Endothelial cell of umbilical vein (primary cell): ENCODE measurements around the gene PGLYRP1. TPM values are rescaled to one million over a fixed set of nuclear protein-coding genes. Genes with fewer than 3 reads are reported as not detected.

Experiments used
- BruUV-seq: library from RNA; stranded (reverse); fragments of 400-500 nt; replicated peaks from 2 replicates; lab custom pipeline; 2021; lab: Mats Ljungman, UMichigan
- CTCF ChIA-PET: fragments of 300-600, 350-600 bp; sonication (Branson Sonifier 250); formaldehyde crosslinking; loops from one replicate; lab custom pipeline; 2021; ENCODE audit warnings: antibody characterized with exemption, inconsistent platforms; lab: Charles Lee
- POLR2A ChIA-PET: fragments of 300-600, 350-600 bp; sonication (Branson Sonifier 250); formaldehyde crosslinking; loops from one replicate; lab custom pipeline; 2021; ENCODE audit warnings: antibody characterized with exemption, inconsistent platforms; lab: Charles Lee
- DNase-seq: peaks from one replicate; pipeline ENCODE4 v3.0.0-alpha.2; 2011; ENCODE audit warnings: low read depth, low spot score
- FAIRE-seq: peaks from 2 replicates; lab custom pipeline; 2011; peaks lifted over from hg19 to GRCh38; lab: Jason Lieb, UNC
- H2AFZ ChIP-seq: 2 replicates; pipeline ENCODE4 v1.6.0; 2012; ENCODE audit warnings: low read depth, low read length, control low read depth, inconsistent platforms
- H3K27ac ChIP-seq: 2 replicates; pipeline ENCODE4 v1.5.1; 2011; ENCODE audit warnings: low read depth, mild to moderate bottlenecking, control low read depth, low read length, moderate library complexity; ENCODE audit not compliant: insufficient read depth
- H3K27me3 ChIP-seq, 2 experiments: 2 replicates each; pipeline versions ENCODE4 v1.6.0 to v1.6.1; 2011; ENCODE audit warnings: low read length in 2 of 2, mixed read lengths in 1 of 2; ENCODE audit not compliant: control insufficient read depth in 2 of 2, insufficient read depth in 2 of 2
- H3K36me3 ChIP-seq, 2 experiments: 2 replicates in 1 of 2; 3 replicates in 1 of 2; pipeline ENCODE4 v1.5.1; 2011; ENCODE audit warnings: low read length in 2 of 2, mild to moderate bottlenecking in 1 of 2, moderate library complexity in 1 of 2; ENCODE audit not compliant: control insufficient read depth in 2 of 2, insufficient read depth in 2 of 2; ENCODE audit errors: extremely low read depth in 1 of 2
- H3K4me1 ChIP-seq: 3 replicates; pipeline ENCODE4 v1.5.1; 2011; ENCODE audit warnings: mild to moderate bottlenecking, low read length; ENCODE audit not compliant: control insufficient read depth, insufficient read depth; ENCODE audit errors: extremely low read depth
- H3K4me2 ChIP-seq: 2 replicates; pipeline ENCODE4 v1.6.1; 2011; ENCODE audit warnings: low read length, control low read depth, mixed read lengths; ENCODE audit not compliant: insufficient read depth
- H3K4me3 ChIP-seq, 3 experiments: fragments of 200-600 bp in 1 of 3; sonication (generic), shearing (Covaris generic) in 1 of 3; replicated peaks in 1 of 3; 2 replicates each; pipeline ENCODE4 v1.5.1; 2011 to 2016; ENCODE audit warnings: control low read depth in 3 of 3, low read length in 3 of 3, mild to moderate bottlenecking in 2 of 3, inconsistent platforms in 1 of 3, low read depth in 1 of 3, moderate library complexity in 1 of 3; ENCODE audit not compliant: insufficient read depth in 1 of 3
- H3K79me2 ChIP-seq: 2 replicates; pipeline ENCODE4 v1.6.0; 2012; ENCODE audit warnings: low read length, inconsistent platforms; ENCODE audit not compliant: control insufficient read depth, insufficient read depth
- H3K9ac ChIP-seq: replicated peaks from 2 replicates; pipeline ENCODE3; 2011; ENCODE audit warnings: low read length, control low read depth; ENCODE audit not compliant: insufficient read depth; ENCODE audit errors: extremely low read depth
- H3K9me1 ChIP-seq: replicated peaks from 3 replicates; pipeline ENCODE4 v1.6.0; 2011; ENCODE audit warnings: mild to moderate bottlenecking, low read length; ENCODE audit not compliant: control insufficient read depth, insufficient read depth; ENCODE audit errors: extremely low read depth
- H3K9me3 ChIP-seq: replicated peaks from 2 replicates; pipeline ENCODE4 v1.5.1; 2012; ENCODE audit warnings: low read length, inconsistent platforms; ENCODE audit not compliant: control insufficient read depth, insufficient read depth
- H4K20me1 ChIP-seq: replicated peaks from 2 replicates; pipeline ENCODE3; 2011; ENCODE audit warnings: mild to moderate bottlenecking, low read length; ENCODE audit not compliant: control insufficient read depth, insufficient read depth; ENCODE audit errors: extremely low read depth
- POLR2A ChIP-seq: IDR thresholded peaks from 2 replicates; pipeline ENCODE4 v1.6.1; 2012; ENCODE audit warnings: low read depth, mild to moderate bottlenecking, control low read depth, low read length
- dilution Hi-C: fragments of 300-500 bp; cut with MboI; formaldehyde crosslinking; loops from one replicate; pipeline ENCODE4 v1.15.0; 2019; ENCODE audit warnings: low sequenced_read_pairs; ENCODE audit not compliant: extremely low pct_ligation_motif_present
- intact Hi-C: fragments of 100-400 bp; cut with micrococcal nuclease; formaldehyde crosslinking; loops from one replicate; pipeline ENCODE4 v1.10.0; 2022
- microRNA counts: library from miRNA; unstranded; fragments of <30 nt; microRNA quantifications from one replicate; lab custom pipeline; 2016
- microRNA-seq: library from miRNA; unstranded; fragments of <30 nt; microRNA quantifications from one replicate; pipeline ENCODE4 v1.2.0, GENCODE V29; 2021; ENCODE audit warnings: borderline number of aligned reads, borderline replicate concordance
- polyA plus RNA-seq, 4 experiments: library from polyadenylated mRNA; depleted of rRNA in 3 of 4; stranded (reverse) in 3 of 4; unstranded in 1 of 4; fragments of >200 nt; gene quantifications; 2 replicates each; pipeline versions ENCODE4 v1.2.1 to v1.2.3, GENCODE V29; 2011 to 2012; ENCODE audit warnings: missing spikeins in 1 of 4
- small RNA-seq: library from RNA; depleted of rRNA; stranded (forward); fragments of <200 nt; gene quantifications from one replicate; pipeline ENCODE3, GENCODE V24; 2012; ENCODE audit warnings: low replicate concordance, low read depth; ENCODE audit not compliant: insufficient read depth, insufficient read length
- total RNA-seq: library from RNA; stranded (reverse); gene quantifications from 2 replicates; pipeline ENCODE4 v1.2.3, GENCODE V29; 2021
- TF ChIP-seq, protein P1 (sequence below): IDR thresholded peaks from 2 replicates; pipeline ENCODE4 v1.6.1; 2011; ENCODE audit not compliant: insufficient read depth, insufficient read length
- TF ChIP-seq, protein P2 (sequence below), 2 donors: IDR thresholded peaks; 1 replicate in 1 of 2; 2 replicates in 1 of 2; pipeline ENCODE4 v1.5.1; 2011; ENCODE audit warnings: low read length in 2 of 2, mild to moderate bottlenecking in 2 of 2, moderate library complexity in 2 of 2, control low read depth in 1 of 2, inconsistent platforms in 1 of 2, low read depth in 1 of 2; ENCODE audit not compliant: insufficient read depth in 1 of 2; ENCODE audit errors: extremely low read depth in 1 of 2

Gene PGLYRP1
- total and polyA plus RNA-seq, 2 donors (not counting 3 experiments of a cell fraction or from before 2014, with no cell fraction given): not detected

DNA sequence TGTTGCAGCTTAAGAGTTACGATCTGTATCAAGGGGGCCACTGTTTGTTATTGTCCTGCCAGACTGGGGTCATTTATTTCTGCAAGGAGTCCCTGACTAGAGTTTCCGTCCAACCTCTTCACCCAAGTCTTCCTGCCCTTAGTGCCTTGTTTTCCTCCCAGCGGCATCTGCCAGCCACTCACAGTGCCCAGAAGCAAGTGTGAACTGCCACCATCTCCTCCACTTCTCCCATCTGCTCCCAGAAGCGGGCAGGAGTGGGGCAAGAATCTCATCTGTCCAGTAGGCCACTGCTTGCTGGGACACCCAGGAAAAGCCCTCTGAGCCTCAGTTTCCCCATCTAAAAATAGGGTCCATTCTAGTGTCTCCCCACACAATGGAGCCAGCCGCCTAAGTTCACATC is 53.2 kb downstream of the PGLYRP1 start:
- Histone ChIP-seq H3K9me3 (no peaks in the 10 kb centered on the region), H4K20me1 (no peaks in the 10 kb centered on the region), H3K27ac (no peak overlapping the region), H3K36me3 (peaks cover 0 to 7% of the 10 kb centered on the region in 2 experiments), H3K9me1 (no peaks in the 10 kb centered on the region), H3K4me2 (no peak overlapping the region), H2AFZ (no peak overlapping the region), H3K79me2 (peaks cover 9% of the 10 kb centered on the region), H3K4me3 (no peak overlapping the region), H3K27me3 (no peaks in the 10 kb centered on the region), H3K9ac (no peak overlapping the region), H3K4me1 (peaks cover 23% of the 10 kb centered on the region)
- DNase-seq (no peak), FAIRE-seq (no peak)
- TF ChIP-seq, protein P1, sequence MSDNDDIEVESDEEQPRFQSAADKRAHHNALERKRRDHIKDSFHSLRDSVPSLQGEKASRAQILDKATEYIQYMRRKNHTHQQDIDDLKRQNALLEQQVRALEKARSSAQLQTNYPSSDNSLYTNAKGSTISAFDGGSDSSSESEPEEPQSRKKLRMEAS: no peak
- TF ChIP-seq, protein P2, sequence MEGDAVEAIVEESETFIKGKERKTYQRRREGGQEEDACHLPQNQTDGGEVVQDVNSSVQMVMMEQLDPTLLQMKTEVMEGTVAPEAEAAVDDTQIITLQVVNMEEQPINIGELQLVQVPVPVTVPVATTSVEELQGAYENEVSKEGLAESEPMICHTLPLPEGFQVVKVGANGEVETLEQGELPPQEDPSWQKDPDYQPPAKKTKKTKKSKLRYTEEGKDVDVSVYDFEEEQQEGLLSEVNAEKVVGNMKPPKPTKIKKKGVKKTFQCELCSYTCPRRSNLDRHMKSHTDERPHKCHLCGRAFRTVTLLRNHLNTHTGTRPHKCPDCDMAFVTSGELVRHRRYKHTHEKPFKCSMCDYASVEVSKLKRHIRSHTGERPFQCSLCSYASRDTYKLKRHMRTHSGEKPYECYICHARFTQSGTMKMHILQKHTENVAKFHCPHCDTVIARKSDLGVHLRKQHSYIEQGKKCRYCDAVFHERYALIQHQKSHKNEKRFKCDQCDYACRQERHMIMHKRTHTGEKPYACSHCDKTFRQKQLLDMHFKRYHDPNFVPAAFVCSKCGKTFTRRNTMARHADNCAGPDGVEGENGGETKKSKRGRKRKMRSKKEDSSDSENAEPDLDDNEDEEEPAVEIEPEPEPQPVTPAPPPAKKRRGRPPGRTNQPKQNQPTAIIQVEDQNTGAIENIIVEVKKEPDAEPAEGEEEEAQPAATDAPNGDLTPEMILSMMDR (IDR thresholded peaks at IDR 0.05; ENCODE audit: extremely low read depth in 1 of 2, insufficient read depth in 1 of 2, low read depth in 1 of 2, low read length in 2 of 2): no peak
- TF ChIP-seq POLR2A: no peak
- dilution Hi-C loops (no loop called here), intact Hi-C loops (loop anchor here (5.0 kb wide), 1 partner anchor 38 kb away; no protein-coding TSS in a partner anchor)
- CTCF ChIA-PET: interaction anchor here (1.1 kb wide), 1 partner anchor 16 kb away, joined by 3 read pairs; no protein-coding TSS in a partner anchor
- POLR2A ChIA-PET: no interaction called here
- BruUV-seq: no TSS peak

MicroRNAs encoded within 50 kb of the gene (microRNA counts, 767-probe panel; counts per million panel counts)
- 723 counts per million, percentile 96 among the panel's probes with 10 or more counts for microRNA hsa-miR-769-3p (lab: Ali Mortazavi, UCI)
- 723 counts per million, percentile 96 among the panel's probes with 10 or more counts for microRNA hsa-miR-769-5p (lab: Ali Mortazavi, UCI)

Small RNA genes within 50 kb of the gene (microRNA-seq; reads per million reads assigned to microRNA genes)
- 153 reads per million, percentile 60 among the genes with 10 or more reads in this experiment for gene MIR769

Small RNA genes within 50 kb of the gene (small RNA-seq; reads per million reads assigned to genes)
- 1.1 reads per million for gene MIR769

Other genes starting within 250 kb of the PGLYRP1 start
- gene DMPK, start 240.6 kb downstream of the PGLYRP1 start, total RNA-seq: 70.4 and 73.3 TPM in 2 replicates
- gene DMPK, start 240.6 kb downstream of the PGLYRP1 start, polyA plus RNA-seq: 36.6 and 45.2 TPM in 2 replicates
- gene DMWD, start 230.2 kb downstream of the PGLYRP1 start, total RNA-seq: 81.1 and 81.6 TPM in 2 replicates
- gene DMWD, start 230.2 kb downstream of the PGLYRP1 start, polyA plus RNA-seq: 36.9 and 45.5 TPM in 2 replicates
- gene RSPH6A, start 207.7 kb downstream of the PGLYRP1 start, total RNA-seq: 0.25 and 0.62 TPM in 2 replicates
- gene RSPH6A, start 207.7 kb downstream of the PGLYRP1 start, polyA plus RNA-seq: 0.03 TPM in 1 of 2 replicates, not detected in the other
- gene SYMPK, start 159.9 kb downstream of the PGLYRP1 start, total RNA-seq: 94.5 and 95.7 TPM in 2 replicates
- gene SYMPK, start 159.9 kb downstream of the PGLYRP1 start, polyA plus RNA-seq: 89.8 and 104 TPM in 2 replicates
- gene FOXA3, start 158.7 kb downstream of the PGLYRP1 start, total RNA-seq: not detected in 2 replicates
- 0.06 TPM in 2 replicates for gene FOXA3, start 158.7 kb downstream of the PGLYRP1 start, polyA plus RNA-seq
- gene IRF2BP1, start 136.9 kb downstream of the PGLYRP1 start, total RNA-seq: 17.1 and 17.5 TPM in 2 replicates
- gene IRF2BP1, start 136.9 kb downstream of the PGLYRP1 start, polyA plus RNA-seq: 12.3 and 16.6 TPM in 2 replicates
- 9.0 and 9.6 TPM in 2 replicates for gene MYPOP, start 120.4 kb downstream of the PGLYRP1 start, total RNA-seq
- 3.9 TPM in 2 replicates for gene MYPOP, start 120.4 kb downstream of the PGLYRP1 start, polyA plus RNA-seq
- not detected in 2 replicates for gene NANOS2, start 108.3 kb downstream of the PGLYRP1 start, total RNA-seq
- not detected in 2 replicates for gene NANOS2, start 108.3 kb downstream of the PGLYRP1 start, polyA plus RNA-seq
- gene NOVA2, start 49.2 kb downstream of the PGLYRP1 start, total RNA-seq: 34.2 and 35.2 TPM in 2 replicates
- gene NOVA2, start 49.2 kb downstream of the PGLYRP1 start, polyA plus RNA-seq: 4.2 and 5.6 TPM in 2 replicates
- 14.8 and 20.1 TPM in 2 replicates for gene CCDC61, start 27.6 kb downstream of the PGLYRP1 start, total RNA-seq
- 9.6 and 10.3 TPM in 2 replicates for gene CCDC61, start 27.6 kb downstream of the PGLYRP1 start, polyA plus RNA-seq
- not detected in 2 replicates for gene IGFL4, start 17.9 kb upstream of the PGLYRP1 start, total RNA-seq
- not detected in 2 replicates for gene IGFL4, start 17.9 kb upstream of the PGLYRP1 start, polyA plus RNA-seq
- not detected in 2 replicates for gene IGFL3, start 101.6 kb upstream of the PGLYRP1 start, total RNA-seq
- not detected in 2 replicates for gene IGFL3, start 101.6 kb upstream of the PGLYRP1 start, polyA plus RNA-seq
- not detected in 2 replicates for gene IGFL2, start 125.2 kb upstream of the PGLYRP1 start, total RNA-seq
- gene IGFL2, start 125.2 kb upstream of the PGLYRP1 start, polyA plus RNA-seq: not detected in 2 replicates
- not detected in 2 replicates for gene IGFL1, start 206.7 kb upstream of the PGLYRP1 start, total RNA-seq
- gene IGFL1, start 206.7 kb upstream of the PGLYRP1 start, polyA plus RNA-seq: not detected in 2 replicates